ENCODE data around the gene PCDH9. TPM values are rescaled to one million over a fixed set of nuclear protein-coding genes. Genes with fewer than 3 reads are reported as not detected.

Gene PCDH9
- total and polyA plus RNA-seq, 2 experiments from 2014 or later, result 0.31 to 0.52 TPM

DNA sequence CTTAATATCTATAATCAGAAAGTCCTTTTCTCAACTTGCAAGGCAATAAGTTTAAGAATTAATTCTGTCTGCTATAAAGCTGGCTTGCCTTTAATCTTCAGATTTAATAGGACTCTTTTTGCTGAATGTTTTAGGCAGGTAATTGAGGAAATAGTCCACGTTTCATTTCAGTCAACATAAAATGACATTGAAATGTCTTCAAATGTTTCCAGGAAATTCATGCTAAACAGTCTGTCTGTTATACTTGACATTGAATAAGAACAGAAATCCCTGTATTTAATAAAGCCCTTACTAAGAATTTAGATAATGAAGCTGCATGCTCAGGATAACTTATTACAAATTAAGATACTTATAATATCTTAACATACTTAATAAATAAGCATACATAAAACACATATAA, 84.2 kb downstream of the PCDH9 start:
- Histone ChIP-seq H3K27me3 (ENCODE audit: insufficient read depth) (no peaks in the 10 kb centered on the region), H3K36me3 (ENCODE audit: insufficient read depth) (no peaks in the 10 kb centered on the region)

More for the DNA sequence above, 84.2 kb downstream of the PCDH9 start:
- H3K4me1 Mint-ChIP-seq, result peaks cover 27% of the 10 kb centered on the region
- Histone ChIP-seq H3K4me3 (no peak overlapping the region), H3K4me2 (no peak overlapping the region), H3F3A (replicated peaks; ENCODE audit: low read depth) (no peaks in the 10 kb centered on the region), H3K4me1 (ENCODE audit: insufficient read depth) (peaks cover 14% of the 10 kb centered on the region), H3K79me2 (replicated peaks; ENCODE audit: insufficient read depth) (no peaks in the 10 kb centered on the region), H3K9me2 (ENCODE audit: insufficient read depth) (no peaks in the 10 kb centered on the region), H4K20me1 (replicated peaks; ENCODE audit: insufficient read depth) (no peaks in the 10 kb centered on the region), H3K27ac (ENCODE audit: low read depth) (no peak overlapping the region), H2AFZ (no peak overlapping the region)
- H3K9me3 Mint-ChIP-seq, result no peaks in the 10 kb centered on the region
- H3K27ac Mint-ChIP-seq, result no peak overlapping the region
- no peak overlapping the region for H3K4me3 Mint-ChIP-seq
- H3K36me3 Mint-ChIP-seq (ENCODE audit: low read depth), result no peaks in the 10 kb centered on the region
- ATAC-seq, result no peak
- no peaks in the 10 kb centered on the region for H3K27me3 Mint-ChIP-seq (ENCODE audit: insufficient read depth, low read depth, poor library complexity)
- TF ChIP-seq STAT1 (IDR thresholded peaks at IDR 0.05; ENCODE audit: unreplicated experiment) (no peak), ZNF114 (CRISPR knock-in tag; IDR thresholded peaks at IDR 0.05) (no peak), EZH2phosphoT487 (IDR thresholded peaks at IDR 0.05; ENCODE audit: unreplicated experiment) (no peak), NANOG (IDR thresholded peaks at IDR 0.05; ENCODE audit: borderline replicate concordance) (no peak), CREB1 (CRISPR knock-in tag; IDR thresholded peaks at IDR 0.05; ENCODE audit: low read depth) (no peak), JUNB (IDR thresholded peaks at IDR 0.05; ENCODE audit: unreplicated experiment) (no peak), EZH2 (IDR thresholded peaks at IDR 0.05; ENCODE audit: low read depth, unreplicated experiment) (no peak), POLR2AphosphoS5 (IDR thresholded peaks at IDR 0.05; ENCODE audit: low read depth) (no peak), ETS1 (IDR thresholded peaks at IDR 0.05) (no peak), ZNF331 (CRISPR knock-in tag; IDR thresholded peaks at IDR 0.05; ENCODE audit: low read depth) (no peak)
- TF ChIP-seq, protein P1, sequence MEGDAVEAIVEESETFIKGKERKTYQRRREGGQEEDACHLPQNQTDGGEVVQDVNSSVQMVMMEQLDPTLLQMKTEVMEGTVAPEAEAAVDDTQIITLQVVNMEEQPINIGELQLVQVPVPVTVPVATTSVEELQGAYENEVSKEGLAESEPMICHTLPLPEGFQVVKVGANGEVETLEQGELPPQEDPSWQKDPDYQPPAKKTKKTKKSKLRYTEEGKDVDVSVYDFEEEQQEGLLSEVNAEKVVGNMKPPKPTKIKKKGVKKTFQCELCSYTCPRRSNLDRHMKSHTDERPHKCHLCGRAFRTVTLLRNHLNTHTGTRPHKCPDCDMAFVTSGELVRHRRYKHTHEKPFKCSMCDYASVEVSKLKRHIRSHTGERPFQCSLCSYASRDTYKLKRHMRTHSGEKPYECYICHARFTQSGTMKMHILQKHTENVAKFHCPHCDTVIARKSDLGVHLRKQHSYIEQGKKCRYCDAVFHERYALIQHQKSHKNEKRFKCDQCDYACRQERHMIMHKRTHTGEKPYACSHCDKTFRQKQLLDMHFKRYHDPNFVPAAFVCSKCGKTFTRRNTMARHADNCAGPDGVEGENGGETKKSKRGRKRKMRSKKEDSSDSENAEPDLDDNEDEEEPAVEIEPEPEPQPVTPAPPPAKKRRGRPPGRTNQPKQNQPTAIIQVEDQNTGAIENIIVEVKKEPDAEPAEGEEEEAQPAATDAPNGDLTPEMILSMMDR (conservative IDR thresholded peaks at IDR 0.05; ENCODE audit: low read depth in 2 of 2), result no peak
- TF ChIP-seq, protein P2, sequence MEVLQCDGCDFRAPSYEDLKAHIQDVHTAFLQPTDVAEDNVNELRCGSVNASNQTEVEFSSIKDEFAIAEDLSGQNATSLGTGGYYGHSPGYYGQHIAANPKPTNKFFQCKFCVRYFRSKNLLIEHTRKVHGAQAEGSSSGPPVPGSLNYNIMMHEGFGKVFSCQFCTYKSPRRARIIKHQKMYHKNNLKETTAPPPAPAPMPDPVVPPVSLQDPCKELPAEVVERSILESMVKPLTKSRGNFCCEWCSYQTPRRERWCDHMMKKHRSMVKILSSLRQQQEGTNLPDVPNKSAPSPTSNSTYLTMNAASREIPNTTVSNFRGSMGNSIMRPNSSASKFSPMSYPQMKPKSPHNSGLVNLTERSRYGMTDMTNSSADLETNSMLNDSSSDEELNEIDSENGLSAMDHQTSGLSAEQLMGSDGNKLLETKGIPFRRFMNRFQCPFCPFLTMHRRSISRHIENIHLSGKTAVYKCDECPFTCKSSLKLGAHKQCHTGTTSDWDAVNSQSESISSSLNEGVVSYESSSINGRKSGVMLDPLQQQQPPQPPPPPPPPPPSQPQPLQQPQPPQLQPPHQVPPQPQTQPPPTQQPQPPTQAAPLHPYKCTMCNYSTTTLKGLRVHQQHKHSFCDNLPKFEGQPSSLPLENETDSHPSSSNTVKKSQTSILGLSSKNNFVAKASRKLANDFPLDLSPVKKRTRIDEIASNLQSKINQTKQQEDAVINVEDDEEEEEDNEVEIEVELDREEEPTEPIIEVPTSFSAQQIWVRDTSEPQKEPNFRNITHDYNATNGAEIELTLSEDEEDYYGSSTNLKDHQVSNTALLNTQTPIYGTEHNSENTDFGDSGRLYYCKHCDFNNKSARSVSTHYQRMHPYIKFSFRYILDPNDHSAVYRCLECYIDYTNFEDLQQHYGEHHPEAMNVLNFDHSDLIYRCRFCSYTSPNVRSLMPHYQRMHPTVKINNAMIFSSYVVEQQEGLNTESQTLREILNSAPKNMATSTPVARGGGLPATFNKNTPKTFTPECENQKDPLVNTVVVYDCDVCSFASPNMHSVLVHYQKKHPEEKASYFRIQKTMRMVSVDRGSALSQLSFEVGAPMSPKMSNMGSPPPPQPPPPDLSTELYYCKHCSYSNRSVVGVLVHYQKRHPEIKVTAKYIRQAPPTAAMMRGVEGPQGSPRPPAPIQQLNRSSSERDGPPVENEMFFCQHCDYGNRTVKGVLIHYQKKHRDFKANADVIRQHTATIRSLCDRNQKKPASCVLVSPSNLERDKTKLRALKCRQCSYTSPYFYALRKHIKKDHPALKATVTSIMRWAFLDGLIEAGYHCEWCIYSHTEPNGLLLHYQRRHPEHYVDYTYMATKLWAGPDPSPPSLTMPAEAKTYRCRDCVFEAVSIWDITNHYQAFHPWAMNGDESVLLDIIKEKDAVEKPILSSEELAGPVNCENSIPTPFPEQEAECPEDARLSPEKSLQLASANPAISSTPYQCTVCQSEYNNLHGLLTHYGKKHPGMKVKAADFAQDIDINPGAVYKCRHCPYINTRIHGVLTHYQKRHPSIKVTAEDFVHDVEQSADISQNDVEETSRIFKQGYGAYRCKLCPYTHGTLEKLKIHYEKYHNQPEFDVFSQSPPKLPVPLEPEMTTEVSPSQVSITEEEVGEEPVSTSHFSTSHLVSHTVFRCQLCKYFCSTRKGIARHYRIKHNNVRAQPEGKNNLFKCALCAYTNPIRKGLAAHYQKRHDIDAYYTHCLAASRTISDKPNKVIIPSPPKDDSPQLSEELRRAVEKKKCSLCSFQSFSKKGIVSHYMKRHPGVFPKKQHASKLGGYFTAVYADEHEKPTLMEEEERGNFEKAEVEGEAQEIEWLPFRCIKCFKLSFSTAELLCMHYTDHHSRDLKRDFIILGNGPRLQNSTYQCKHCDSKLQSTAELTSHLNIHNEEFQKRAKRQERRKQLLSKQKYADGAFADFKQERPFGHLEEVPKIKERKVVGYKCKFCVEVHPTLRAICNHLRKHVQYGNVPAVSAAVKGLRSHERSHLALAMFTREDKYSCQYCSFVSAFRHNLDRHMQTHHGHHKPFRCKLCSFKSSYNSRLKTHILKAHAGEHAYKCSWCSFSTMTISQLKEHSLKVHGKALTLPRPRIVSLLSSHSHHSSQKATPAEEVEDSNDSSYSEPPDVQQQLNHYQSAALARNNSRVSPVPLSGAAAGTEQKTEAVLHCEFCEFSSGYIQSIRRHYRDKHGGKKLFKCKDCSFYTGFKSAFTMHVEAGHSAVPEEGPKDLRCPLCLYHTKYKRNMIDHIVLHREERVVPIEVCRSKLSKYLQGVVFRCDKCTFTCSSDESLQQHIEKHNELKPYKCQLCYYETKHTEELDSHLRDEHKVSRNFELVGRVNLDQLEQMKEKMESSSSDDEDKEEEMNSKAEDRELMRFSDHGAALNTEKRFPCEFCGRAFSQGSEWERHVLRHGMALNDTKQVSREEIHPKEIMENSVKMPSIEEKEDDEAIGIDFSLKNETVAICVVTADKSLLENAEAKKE (CRISPR knock-in tag; IDR thresholded peaks at IDR 0.05), result no peak
- TF ChIP-seq, protein P3, sequence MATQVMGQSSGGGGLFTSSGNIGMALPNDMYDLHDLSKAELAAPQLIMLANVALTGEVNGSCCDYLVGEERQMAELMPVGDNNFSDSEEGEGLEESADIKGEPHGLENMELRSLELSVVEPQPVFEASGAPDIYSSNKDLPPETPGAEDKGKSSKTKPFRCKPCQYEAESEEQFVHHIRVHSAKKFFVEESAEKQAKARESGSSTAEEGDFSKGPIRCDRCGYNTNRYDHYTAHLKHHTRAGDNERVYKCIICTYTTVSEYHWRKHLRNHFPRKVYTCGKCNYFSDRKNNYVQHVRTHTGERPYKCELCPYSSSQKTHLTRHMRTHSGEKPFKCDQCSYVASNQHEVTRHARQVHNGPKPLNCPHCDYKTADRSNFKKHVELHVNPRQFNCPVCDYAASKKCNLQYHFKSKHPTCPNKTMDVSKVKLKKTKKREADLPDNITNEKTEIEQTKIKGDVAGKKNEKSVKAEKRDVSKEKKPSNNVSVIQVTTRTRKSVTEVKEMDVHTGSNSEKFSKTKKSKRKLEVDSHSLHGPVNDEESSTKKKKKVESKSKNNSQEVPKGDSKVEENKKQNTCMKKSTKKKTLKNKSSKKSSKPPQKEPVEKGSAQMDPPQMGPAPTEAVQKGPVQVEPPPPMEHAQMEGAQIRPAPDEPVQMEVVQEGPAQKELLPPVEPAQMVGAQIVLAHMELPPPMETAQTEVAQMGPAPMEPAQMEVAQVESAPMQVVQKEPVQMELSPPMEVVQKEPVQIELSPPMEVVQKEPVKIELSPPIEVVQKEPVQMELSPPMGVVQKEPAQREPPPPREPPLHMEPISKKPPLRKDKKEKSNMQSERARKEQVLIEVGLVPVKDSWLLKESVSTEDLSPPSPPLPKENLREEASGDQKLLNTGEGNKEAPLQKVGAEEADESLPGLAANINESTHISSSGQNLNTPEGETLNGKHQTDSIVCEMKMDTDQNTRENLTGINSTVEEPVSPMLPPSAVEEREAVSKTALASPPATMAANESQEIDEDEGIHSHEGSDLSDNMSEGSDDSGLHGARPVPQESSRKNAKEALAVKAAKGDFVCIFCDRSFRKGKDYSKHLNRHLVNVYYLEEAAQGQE (IDR thresholded peaks at IDR 0.05; ENCODE audit: unreplicated experiment), result no peak
- DNase-seq (ENCODE audit: low spot score), result no peak

All from GM23338 (cell line).